Transverse colon (tissue), 4 donors: ENCODE measurements around the gene PLCB2. TPM values are rescaled to one million over a fixed set of nuclear protein-coding genes. Genes with fewer than 3 reads are reported as not detected.

ENCODE experiments used
- DNase-seq: peaks from one replicate; pipeline ENCODE4 v3.0.0-alpha.2; 2019
- H3K27ac ChIP-seq, 4 donors: fragments of 200-600 bp; sonication (generic); 2 replicates each; pipeline ENCODE4 v1.5.1; 2016 to 2018; ENCODE audit warnings: inconsistent platforms in 4 of 4
- H3K27me3 ChIP-seq: fragments of 200-600 bp; sonication (generic); 2 replicates; pipeline ENCODE4 v1.5.1; 2017; ENCODE audit warnings: inconsistent platforms
- H3K36me3 ChIP-seq, 4 donors: fragments of 200-600 bp; sonication (generic); 2 replicates each; pipeline ENCODE4 v1.5.1; 2017 to 2019; ENCODE audit warnings: inconsistent platforms in 4 of 4
- H3K4me1 ChIP-seq, 4 donors: fragments of 200-600 bp; sonication (generic); 2 replicates each; pipeline ENCODE4 v1.5.1; 2017 to 2020; ENCODE audit warnings: inconsistent platforms in 4 of 4
- H3K4me3 ChIP-seq, 4 donors: fragments of 200-600 bp; sonication (generic); 1 replicate in 1 of 4; 2 replicates in 3 of 4; pipeline versions ENCODE4 v1.5.1 to v1.6.1; 2017 to 2019; ENCODE audit warnings: inconsistent platforms in 4 of 4
- H3K9me3 ChIP-seq, 2 donors: fragments of 200-600 bp; sonication (generic); 2 replicates each; pipeline ENCODE4 v1.5.1; 2017 to 2019; ENCODE audit warnings: inconsistent platforms in 2 of 2
- CTCF ChIP-seq, 5 experiments: fragments of 200-600 bp in 3 of 5; fragments of 450-650 bp in 2 of 5; sonication (generic) in 3 of 5; IDR thresholded peaks; 1 replicate in 2 of 5; 2 replicates in 3 of 5; pipeline ENCODE4 v1.5.1; 2016 to 2017; ENCODE audit warnings: antibody characterized with exemption in 5 of 5, inconsistent platforms in 3 of 5, mild to moderate bottlenecking in 2 of 5, moderate library complexity in 1 of 5
- EP300 ChIP-seq: sonication (generic); formaldehyde crosslinking; IDR thresholded peaks from one replicate; pipeline ENCODE4 v1.6.1; 2017; ENCODE audit warnings: antibody characterized with exemption, low read depth
- POLR2A ChIP-seq: fragments of 450-650 bp; IDR thresholded peaks from one replicate; pipeline ENCODE4 v1.6.1; 2016; ENCODE audit warnings: antibody characterized with exemption, mild to moderate bottlenecking, moderate library complexity
- POLR2AphosphoS5 ChIP-seq, 3 donors: sonication (generic); formaldehyde crosslinking; IDR thresholded peaks; one replicate each; pipeline ENCODE4 v1.6.1; 2016; ENCODE audit warnings: antibody characterized with exemption in 3 of 3
- WGBS, 2 donors: methylation state at CpG; one replicate each; pipeline ENCODE4 v1.1.5; 2018; ENCODE audit warnings: low coverage in 1 of 2; 5-methylcytosine and 5-hydroxymethylcytosine counted together
- in situ Hi-C, 4 donors: fragments of 200-750 bp; cut with MboI; loops; one replicate each; pipeline versions ENCODE4 v1.15.0 to v1.15.1; 2017; ENCODE audit warnings: low sequenced_read_pairs in 3 of 4, low pct_ligation_motif_present in 1 of 4, low pct_unique_long_range_greater_than_20kb in 1 of 4
- intact Hi-C: fragments of 100-400 bp; cut with DNase I; formaldehyde crosslinking; loops from one replicate; pipeline ENCODE4 v1.15.1; 2023; ENCODE audit warnings: low total_unique reads
- total RNA-seq, 4 donors: library from RNA; depleted of rRNA; stranded (reverse); fragments of >200 nt; gene quantifications; one replicate each; pipeline ENCODE4 v1.1.0, GENCODE V29; 2016

PLCB2 gene
- total RNA-seq, 4 donors from 2014 or later: 5.5 to 143 (median 12.0) TPM

GRCh38 chr15:40271685-40272484 is 35.9 kb downstream of the PLCB2 start:
- Histone ChIP-seq H3K4me1 (peaks cover 0 to 3% (median 0%) of the 10 kb centered on the region in 4 donors), H3K27me3 (no peaks in the 10 kb centered on the region), H3K36me3 (no peaks in the 10 kb centered on the region), H3K27ac (no peak overlapping the region), H3K4me3 (no peak overlapping the region), H3K9me3 (no peaks in the 10 kb centered on the region)
- WGBS, 2 donors: 90% methylated on average over 21 of the region's 25 CpGs; no CpG with 5 or more reads in 1 of the 2 donors
- intact Hi-C loops (no loop called here), in situ Hi-C loops (loop anchor here (5.0 to 25.0 kb wide), 4 partner anchors 50 to 235 kb away; partner anchors contain the start of gene SRP14 (in 1 of the 4))
- no peak for TF ChIP-seq EP300
- no peak for TF ChIP-seq CTCF (IDR thresholded peaks at IDR 0.05)
- no peak for TF ChIP-seq POLR2A
- no peak for TF ChIP-seq POLR2AphosphoS5 (IDR thresholded peaks at IDR 0.05)
- DNase-seq: no peak

- WGBS, 2 donors: 53 to 76% methylated on average over 2 to 11 of the region's 11 CpGs
- H3K27me3 ChIP-seq: no peaks in the 10 kb centered on the region
- H3K4me1 ChIP-seq: peaks cover 0 to 5% (median 2%) of the 10 kb centered on the region in 4 donors
- no peak for DNase-seq
- H3K36me3 ChIP-seq: no peaks in the 10 kb centered on the region
- H3K4me3 ChIP-seq: no peak overlapping the region
- H3K27ac ChIP-seq: no peak overlapping the region
- in situ Hi-C loops: loop anchor here (5.0 to 25.0 kb wide), 4 partner anchors 48 to 233 kb away; partner anchors contain the start of gene SRP14 (in 1 of the 4)
- H3K9me3 ChIP-seq: no peaks in the 10 kb centered on the region
- intact Hi-C loops: no loop called here
- TF ChIP-seq POLR2AphosphoS5 (IDR thresholded peaks at IDR 0.05) (no peak), CTCF (IDR thresholded peaks at IDR 0.05) (no peak), POLR2A (no peak)
Measured at GRCh38 chr15:40270246-40270995, 37.3 kb downstream of the PLCB2 start.

GRCh38 chr15:40269604-40270003 is 38.1 kb downstream of the PLCB2 start:
- H3K9me3 ChIP-seq: no peaks in the 10 kb centered on the region
- WGBS, 2 donors: 74% methylated on average over 4 of the region's 4 CpGs; no CpG with 5 or more reads in 1 of the 2 donors
- no peak overlapping the region for H3K4me3 ChIP-seq
- no peak for DNase-seq
- H3K4me1 ChIP-seq: peaks cover 0 to 5% (median 2%) of the 10 kb centered on the region in 4 donors
- no peak for TF ChIP-seq EP300
- TF ChIP-seq CTCF (IDR thresholded peaks at IDR 0.05): no peak
- no peak for TF ChIP-seq POLR2A
- no peak for TF ChIP-seq POLR2AphosphoS5 (IDR thresholded peaks at IDR 0.05)
- no peaks in the 10 kb centered on the region for H3K36me3 ChIP-seq
- H3K27ac ChIP-seq: no peak overlapping the region
- in situ Hi-C loops: loop anchor here (5.0 to 25.0 kb wide), 4 partner anchors 47 to 232 kb away; partner anchors contain the start of gene SRP14 (in 1 of the 4)
- intact Hi-C loops: no loop called here
- no peaks in the 10 kb centered on the region for H3K27me3 ChIP-seq

- 72% methylated on average over 4 of the region's 4 CpGs; no CpG with 5 or more reads in 1 of the 2 donors for WGBS, 2 donors
- H3K36me3 ChIP-seq: no peaks in the 10 kb centered on the region
Measured at GRCh38 chr15:40267670-40268069, 40.1 kb downstream of the PLCB2 start.

More at GRCh38 chr15:40267670-40268069, 40.1 kb downstream of the PLCB2 start:
- intact Hi-C loops (no loop called here), in situ Hi-C loops (loop anchor here in 1 of 4 donors (25.0 kb wide), 1 partner anchor 230 kb away; the partner anchor contains the start of gene SRP14)
- no peaks in the 10 kb centered on the region for H3K9me3 ChIP-seq
- DNase-seq: no peak
- no peaks in the 10 kb centered on the region for H3K27me3 ChIP-seq
- H3K27ac ChIP-seq: no peak overlapping the region
- no peak overlapping the region for H3K4me3 ChIP-seq
- TF ChIP-seq POLR2AphosphoS5 (IDR thresholded peaks at IDR 0.05) (no peak), CTCF (IDR thresholded peaks at IDR 0.05) (no peak), POLR2A (no peak), EP300 (no peak)
- peaks cover 0 to 21% (median 14%) of the 10 kb centered on the region in 4 donors for H3K4me1 ChIP-seq
